HG03064 (cell line): Measurements from ENCODE around the gene NPAS2.

ENCODE experiments used
- ATAC-seq: cut with Tn5 transposase; IDR thresholded peaks from one replicate; pipeline ENCODE4 v1.9.1; 2021; ENCODE audit warnings: low read depth; ENCODE audit not compliant: unreplicated experiment

The NPAS2 gene

GRCh38 chr2:100820523-100821254 is 750 bp downstream of the NPAS2 start:
- ATAC-seq: no peak

GRCh38 chr2:100821255-100821910 is 1.4 kb downstream of the NPAS2 start:
- no peak for ATAC-seq

DNA sequence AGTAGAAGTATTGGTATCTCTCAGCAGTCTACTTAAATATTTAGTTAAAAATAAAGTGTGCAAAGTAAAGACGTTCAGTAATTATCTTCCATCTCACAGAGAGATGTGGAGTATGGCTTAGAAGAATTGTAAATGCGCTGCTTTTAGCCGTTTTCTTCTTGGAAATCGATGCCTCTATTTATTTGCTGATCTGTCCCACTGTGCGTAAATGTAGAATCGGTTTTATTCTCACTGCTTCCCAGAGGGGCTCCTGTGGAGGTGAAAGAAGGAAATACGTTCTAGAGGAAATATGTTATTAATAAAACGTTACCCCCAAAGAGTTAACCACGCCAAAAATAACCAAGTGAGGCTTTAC is 1.9 kb downstream of the NPAS2 start:
- no peak for ATAC-seq

DNA sequence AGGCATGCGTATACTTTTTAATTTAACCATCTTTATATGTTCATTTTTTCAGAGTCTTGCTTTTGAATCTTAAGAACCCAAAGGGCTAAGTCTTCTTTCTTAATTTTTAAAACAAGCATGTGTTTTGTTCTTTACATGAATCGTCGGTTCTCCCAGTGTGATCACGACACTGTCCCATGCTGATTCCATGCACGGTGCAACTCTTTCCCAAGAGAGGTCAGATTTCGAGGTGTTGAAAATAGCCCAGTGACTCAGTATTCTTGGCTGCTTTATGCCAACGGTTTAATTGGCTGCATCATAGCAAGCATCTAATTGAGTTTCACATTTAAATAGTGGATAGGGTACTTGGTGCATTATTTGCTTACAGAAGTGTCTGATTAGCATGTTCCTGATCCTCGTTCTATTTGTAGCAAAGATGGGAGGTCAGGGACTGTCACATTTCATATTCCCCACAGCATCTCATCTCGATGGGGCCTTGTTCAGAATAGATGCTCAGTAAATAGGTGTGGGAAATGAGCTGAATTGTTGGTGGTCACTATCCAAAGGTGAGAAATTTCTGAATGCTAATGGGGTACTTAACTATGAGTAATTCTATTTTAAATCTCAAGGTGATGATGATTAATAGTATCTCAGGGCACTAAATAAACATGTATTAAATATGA is 2.8 kb downstream of the NPAS2 start:
- no peak for ATAC-seq

DNA sequence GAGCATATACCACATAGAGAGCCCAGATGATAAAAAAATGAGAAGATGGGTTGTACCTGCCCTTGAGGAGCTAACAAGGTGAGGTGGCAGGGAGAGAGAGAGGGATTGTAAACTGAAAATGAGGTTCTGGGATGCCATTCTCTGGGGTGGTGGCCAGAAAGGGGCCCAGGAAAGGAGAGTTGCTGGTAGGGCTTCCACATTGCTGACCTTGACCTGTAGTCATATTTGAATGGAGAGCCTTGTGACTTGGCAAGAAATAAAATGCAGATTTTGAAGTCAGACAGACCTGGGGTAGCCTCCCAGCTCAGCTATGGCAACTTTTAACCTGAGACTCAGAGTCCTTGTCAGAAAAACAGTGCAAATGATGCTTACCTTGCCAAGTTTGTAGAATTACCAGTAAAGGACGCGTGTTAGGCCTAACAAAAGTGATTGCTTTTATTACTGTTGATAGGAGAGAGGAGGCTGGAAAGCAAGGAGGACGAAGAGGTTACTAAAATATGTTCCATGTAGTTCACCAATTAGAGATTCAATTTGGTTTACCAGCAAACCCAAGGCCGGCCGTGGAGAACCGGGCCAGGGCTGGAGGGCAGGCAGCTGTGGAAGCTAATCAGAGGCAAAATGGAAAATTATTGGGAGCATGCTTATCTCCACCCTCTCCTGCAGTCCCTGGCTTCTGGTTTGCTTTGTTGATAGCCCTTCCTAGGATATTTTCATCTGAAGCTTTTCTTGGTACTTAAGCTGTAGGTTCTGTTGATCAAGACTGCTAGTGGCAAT is 3.9 kb downstream of the NPAS2 start:
- no peak for ATAC-seq

GRCh38 chr2:100824842-100825241 is 4.9 kb downstream of the NPAS2 start:
- ATAC-seq: no peak

DNA sequence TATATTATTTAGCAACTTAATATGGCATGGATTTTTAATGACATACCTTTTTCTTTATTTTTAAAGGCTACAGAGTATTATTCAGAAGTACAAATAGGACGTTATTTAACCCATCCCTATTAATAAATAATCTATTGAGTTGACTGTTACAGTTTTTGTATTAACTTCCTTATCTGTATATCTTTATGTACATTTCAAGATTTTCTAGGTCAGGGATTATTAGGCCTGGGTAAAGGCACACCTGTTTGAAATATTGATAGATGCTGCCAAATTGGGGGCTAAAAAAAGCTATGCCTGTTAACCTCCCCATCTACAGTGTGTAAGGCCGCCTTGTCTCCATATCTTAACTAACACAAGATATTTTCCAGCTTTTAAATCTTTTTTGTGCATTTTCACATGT is 6.6 kb downstream of the NPAS2 start:
- ATAC-seq: no peak

- no peak for ATAC-seq
These were observed 11.3 kb downstream of the NPAS2 start for GRCh38 chr2:100831158-100831750.

DNA sequence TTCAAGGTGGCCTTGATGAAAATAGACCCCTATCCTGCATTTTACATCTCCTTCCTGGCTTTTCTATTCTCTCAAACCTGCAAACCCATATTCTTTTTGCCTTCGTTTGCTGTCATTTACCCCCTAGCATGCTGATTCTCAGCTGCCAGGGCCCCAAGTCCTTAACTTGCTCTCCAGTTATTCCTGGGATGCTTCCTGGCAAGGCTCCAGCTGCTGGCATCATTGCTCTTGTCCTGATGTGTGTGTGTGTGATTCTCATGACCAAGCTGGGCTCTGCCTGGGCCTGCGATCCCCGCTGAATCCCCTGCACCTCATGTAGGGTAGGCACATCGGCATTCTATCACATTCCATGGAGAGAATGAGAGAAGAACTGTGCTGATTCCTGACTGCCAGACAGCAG is 11.9 kb downstream of the NPAS2 start:
- ATAC-seq: no peak

- no peak for ATAC-seq
These were observed 12.9 kb downstream of the NPAS2 start for GRCh38 chr2:100832885-100833284.

DNA sequence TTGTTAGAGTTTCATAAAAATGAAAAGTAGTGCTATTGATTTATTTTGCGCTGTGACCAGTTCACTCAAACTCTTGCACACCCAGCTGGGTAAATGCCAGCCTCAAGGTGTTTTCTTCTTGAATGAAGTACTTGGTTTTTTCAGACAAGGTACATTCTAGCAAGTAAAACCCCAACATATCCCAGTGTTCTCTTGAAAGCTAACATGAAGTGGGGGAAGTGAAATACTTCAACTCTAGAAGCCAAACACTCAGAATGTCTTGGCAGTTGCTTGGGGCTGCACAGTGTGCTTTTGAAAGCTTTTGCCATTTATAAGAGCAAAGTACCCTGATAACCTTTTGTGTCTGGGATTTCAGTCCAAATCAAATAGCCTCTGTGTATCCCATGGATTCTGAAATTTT is 13.4 kb downstream of the NPAS2 start:
- ATAC-seq: no peak

GRCh38 chr2:100834221-100834620 is 14.3 kb downstream of the NPAS2 start:
- no peak for ATAC-seq

DNA sequence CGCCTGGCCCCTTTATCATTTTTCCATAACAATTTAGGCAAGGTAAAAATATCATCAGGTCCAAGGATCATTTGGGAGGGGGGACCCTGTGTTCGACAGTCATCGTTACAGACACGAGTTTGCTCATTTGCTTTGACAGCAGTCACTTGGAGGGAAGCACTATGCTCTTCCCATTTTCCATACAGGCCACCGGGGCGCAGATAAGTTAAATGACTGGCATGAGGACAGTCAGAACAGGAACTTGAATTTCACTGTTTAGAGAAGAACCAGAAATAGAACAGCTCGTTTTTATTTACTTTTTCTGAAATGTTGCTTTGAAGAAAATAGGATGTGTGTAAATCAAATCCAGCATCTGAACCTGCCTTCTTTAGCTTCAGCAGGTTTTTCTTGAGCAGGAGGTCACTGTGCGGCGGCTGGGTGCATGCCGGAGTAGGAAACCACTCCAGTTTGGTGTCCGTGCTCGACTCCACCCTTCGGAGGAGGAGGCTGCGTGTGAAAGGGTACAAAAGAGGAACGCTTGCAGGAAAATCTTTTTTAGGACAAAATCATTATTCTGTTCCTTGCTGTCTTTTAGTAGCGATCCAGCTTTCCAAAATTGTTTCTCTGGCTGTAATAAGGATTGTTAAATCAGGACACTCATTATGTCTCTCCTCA is 15.2 kb downstream of the NPAS2 start:
- no peak for ATAC-seq

GRCh38 chr2:100840519-100840918 is 20.6 kb downstream of the NPAS2 start:
- ATAC-seq: no peak

DNA sequence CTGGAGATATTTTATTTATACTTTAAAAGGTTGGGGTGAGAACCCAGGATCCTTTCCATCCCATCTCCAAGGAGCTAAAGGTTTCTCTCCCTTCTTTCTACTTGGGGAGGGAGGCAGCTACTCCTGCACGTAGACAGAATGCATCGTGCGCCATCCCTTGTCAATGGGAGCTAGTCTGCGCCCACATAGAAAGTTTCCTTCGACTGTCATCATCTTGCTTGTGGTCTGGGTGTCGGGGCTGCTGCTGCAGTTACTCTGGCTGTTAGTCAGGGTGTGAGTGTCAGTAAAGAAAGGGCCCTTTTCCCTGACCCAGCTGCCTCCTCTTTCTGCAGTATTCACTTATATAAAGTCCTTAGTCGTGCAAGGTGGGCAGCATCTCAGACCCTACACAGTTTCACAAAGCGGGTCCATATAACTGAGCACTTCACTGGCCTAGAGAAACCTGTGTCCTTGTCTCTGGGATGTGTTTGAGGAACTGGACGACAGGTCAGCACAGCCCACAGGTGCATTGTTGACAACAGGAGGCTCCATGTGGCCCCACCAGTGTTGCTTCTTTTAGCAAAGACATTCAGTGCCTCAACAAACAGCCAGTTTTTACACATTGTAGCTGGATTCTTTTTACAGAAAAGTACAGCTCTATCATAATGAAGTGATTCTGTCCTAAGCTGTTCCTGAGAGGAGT is 22.4 kb downstream of the NPAS2 start:
- no peak for ATAC-seq

DNA sequence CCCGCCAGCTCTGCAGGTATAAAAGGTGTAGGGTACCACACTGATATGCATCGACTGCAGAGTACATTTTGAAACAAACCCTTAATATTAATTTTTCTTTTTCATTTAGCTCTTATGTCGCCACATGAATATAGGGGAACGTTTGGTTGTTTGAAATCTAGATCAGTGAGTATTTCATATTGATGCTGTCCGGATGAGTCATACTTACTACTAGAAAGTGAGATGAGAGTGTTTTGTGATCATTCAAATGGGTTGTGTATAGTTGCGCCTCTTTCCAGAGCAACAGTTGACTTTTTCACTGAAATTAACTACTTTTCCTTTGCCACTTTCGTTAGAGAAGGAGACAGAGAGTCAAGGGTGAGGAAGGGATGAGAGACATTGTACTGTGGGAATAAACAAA is 24.6 kb downstream of the NPAS2 start:
- ATAC-seq: no peak

DNA sequence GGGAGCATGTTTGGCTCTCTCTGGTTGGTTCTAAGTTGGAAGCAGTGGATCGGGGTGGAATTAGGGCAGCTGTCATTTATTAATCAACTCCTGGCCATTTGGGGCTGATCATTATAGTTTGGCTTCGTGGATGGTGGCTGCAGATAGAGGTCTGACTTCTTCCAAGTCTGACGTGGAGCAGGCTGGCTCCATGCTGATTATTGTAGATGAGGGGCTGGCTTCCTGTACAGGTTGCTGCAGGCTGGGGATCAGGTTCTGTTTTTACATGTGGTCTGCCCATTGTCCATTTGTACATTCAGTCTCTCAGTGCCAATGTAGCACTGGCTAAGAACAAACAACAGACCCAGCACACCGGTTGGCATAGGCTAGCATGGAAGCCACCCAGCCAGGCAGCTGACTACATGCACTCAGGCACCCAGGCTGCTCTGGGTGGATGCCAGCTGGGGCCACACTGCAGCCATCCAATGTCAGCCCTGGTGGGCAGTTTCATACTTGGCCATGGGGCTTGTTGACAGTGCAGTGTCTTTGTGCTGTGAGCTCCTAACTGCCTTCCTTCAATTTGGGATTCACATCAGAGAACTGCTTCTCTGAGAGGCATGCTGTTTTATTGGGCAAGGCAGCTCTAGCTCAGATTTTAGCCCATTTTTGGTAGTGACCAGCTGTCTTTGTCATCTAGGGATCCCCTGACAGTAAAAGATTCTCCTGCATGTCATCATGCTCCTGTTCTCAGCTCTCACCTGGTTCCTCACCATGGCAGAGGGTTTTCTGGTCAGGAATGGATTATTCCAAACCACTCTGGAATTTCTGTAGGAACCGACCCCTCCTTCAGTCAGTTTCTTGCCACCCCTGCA is 25.4 kb downstream of the NPAS2 start:
- no peak for ATAC-seq

- ATAC-seq: no peak
These were observed 26.8 kb downstream of the NPAS2 start for GRCh38 chr2:100846716-100847115.

DNA sequence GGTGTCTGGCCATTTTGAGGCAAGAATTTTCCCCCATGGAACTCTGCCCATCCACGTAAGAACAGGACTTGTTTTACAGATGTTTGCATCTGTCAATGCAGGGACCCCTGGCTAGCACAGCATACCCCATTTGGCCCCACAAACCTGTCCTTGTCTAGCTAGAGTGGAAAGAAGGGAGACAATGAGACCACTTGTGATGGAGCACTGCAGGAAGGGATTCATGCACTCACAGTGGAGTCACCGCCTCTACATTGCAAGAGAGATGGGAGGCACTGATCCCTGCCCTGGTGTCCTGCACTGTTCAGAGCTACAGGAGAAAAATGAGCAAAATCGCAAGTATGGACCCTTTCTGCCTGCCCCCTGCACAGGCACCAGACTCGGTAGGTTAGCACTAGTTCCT is 32.5 kb downstream of the NPAS2 start:
- no peak for ATAC-seq
